ENCODE data around the gene FGF14. TPM values are rescaled to one million over a fixed set of nuclear protein-coding genes. Genes with fewer than 3 reads are reported as not detected.

Gene FGF14
- total RNA-seq, 2 donors from 2014 or later, result under 0.01 to 0.28 TPM

- H3K4me3 ChIP-seq, result no peak overlapping the region
- no peak for TF ChIP-seq POLR2AphosphoS5 (IDR thresholded peaks at IDR 0.05)
- no peak for TF ChIP-seq POLR2A (IDR thresholded peaks at IDR 0.05)
- no peak for TF ChIP-seq CTCF (IDR thresholded peaks at IDR 0.05)
- H3K27me3 ChIP-seq (replicated peaks; ENCODE audit: insufficient read depth), result no peaks in the 10 kb centered on the region
- no peak overlapping the region for H3K27ac ChIP-seq
- no peak for DNase-seq (ENCODE audit: low spot score)
- 94% methylated on average over 3 of the region's 3 CpGs for WGBS
- no peaks in the 10 kb centered on the region for H3K9me3 ChIP-seq
- H3K36me3 ChIP-seq, result no peaks in the 10 kb centered on the region
- intact Hi-C loops (cut with DNase I), result no loop called here
- no peaks in the 10 kb centered on the region for H3K4me1 ChIP-seq (replicated peaks)
Observed at GRCh38 chr13:101752432-101752831, 649.4 kb downstream of the FGF14 start.

GRCh38 chr13:101751488-101751887 lies 650.4 kb downstream of the FGF14 start:
- no peak for TF ChIP-seq POLR2AphosphoS5 (IDR thresholded peaks at IDR 0.05)
- TF ChIP-seq POLR2A (IDR thresholded peaks at IDR 0.05), result no peak
- TF ChIP-seq CTCF (IDR thresholded peaks at IDR 0.05), result no peak
- DNase-seq (ENCODE audit: low spot score), result no peak
- intact Hi-C loops (cut with DNase I), result no loop called here
- H3K4me1 ChIP-seq (replicated peaks), result no peaks in the 10 kb centered on the region
- no peak overlapping the region for H3K27ac ChIP-seq
- no peaks in the 10 kb centered on the region for H3K36me3 ChIP-seq
- no peaks in the 10 kb centered on the region for H3K27me3 ChIP-seq (replicated peaks; ENCODE audit: insufficient read depth)
- no peak overlapping the region for H3K4me3 ChIP-seq
- 9% methylated on average over 3 of the region's 3 CpGs for WGBS
- H3K9me3 ChIP-seq, result no peaks in the 10 kb centered on the region

GRCh38 chr13:101749584-101749983 lies 652.3 kb downstream of the FGF14 start:
- intact Hi-C loops (cut with DNase I), result no loop called here
- TF ChIP-seq POLR2AphosphoS5 (IDR thresholded peaks at IDR 0.05), result no peak
- TF ChIP-seq CTCF (IDR thresholded peaks at IDR 0.05), result no peak
- TF ChIP-seq POLR2A (IDR thresholded peaks at IDR 0.05), result no peak
- Histone ChIP-seq H3K27ac (no peak overlapping the region), H3K36me3 (no peaks in the 10 kb centered on the region), H3K27me3 (replicated peaks; ENCODE audit: insufficient read depth) (no peaks in the 10 kb centered on the region), H3K9me3 (no peaks in the 10 kb centered on the region), H3K4me1 (replicated peaks) (no peaks in the 10 kb centered on the region), H3K4me3 (no peak overlapping the region)
- WGBS, result 70% methylated on average over 1 of the region's 1 CpG
- no peak for DNase-seq (ENCODE audit: low spot score)

- DNase-seq (ENCODE audit: low spot score), result no peak
- Histone ChIP-seq H3K4me1 (replicated peaks) (no peaks in the 10 kb centered on the region), H3K27ac (no peak overlapping the region), H3K4me3 (no peak overlapping the region), H3K36me3 (no peaks in the 10 kb centered on the region), H3K27me3 (replicated peaks; ENCODE audit: insufficient read depth) (no peaks in the 10 kb centered on the region), H3K9me3 (no peaks in the 10 kb centered on the region)
- intact Hi-C loops (cut with DNase I), result no loop called here
- no peak for TF ChIP-seq POLR2AphosphoS5 (IDR thresholded peaks at IDR 0.05)
- TF ChIP-seq CTCF (IDR thresholded peaks at IDR 0.05), result no peak
- TF ChIP-seq POLR2A (IDR thresholded peaks at IDR 0.05), result no peak
- WGBS, result 77% methylated on average over 1 of the region's 1 CpG
Observed at GRCh38 chr13:101747039-101747438, 654.8 kb downstream of the FGF14 start.

- Histone ChIP-seq H3K27ac (no peak overlapping the region), H3K4me1 (replicated peaks) (no peaks in the 10 kb centered on the region), H3K36me3 (no peaks in the 10 kb centered on the region), H3K4me3 (no peak overlapping the region), H3K27me3 (replicated peaks; ENCODE audit: insufficient read depth) (no peaks in the 10 kb centered on the region), H3K9me3 (no peaks in the 10 kb centered on the region)
- TF ChIP-seq POLR2AphosphoS5 (IDR thresholded peaks at IDR 0.05) (no peak), POLR2A (IDR thresholded peaks at IDR 0.05) (no peak), CTCF (IDR thresholded peaks at IDR 0.05) (no peak)
- 87% methylated on average over 2 of the region's 2 CpGs for WGBS
- intact Hi-C loops (cut with DNase I), result no loop called here
- DNase-seq (ENCODE audit: low spot score), result no peak
Observed at GRCh38 chr13:101746513-101746912, 655.3 kb downstream of the FGF14 start.
